Skin of body (tissue), 2 donors: Measurements from ENCODE around the gene TNRC18. TPM values are rescaled to one million over a fixed set of nuclear protein-coding genes. Genes with fewer than 3 reads are reported as not detected.

Experiments
- DNase-seq: peaks from one replicate; lab custom pipeline; 2025; lab: John Stamatoyannopoulos, UW
- total RNA-seq: library from RNA; depleted of rRNA; stranded (reverse); fragments of >200 nt; gene quantifications from one replicate; pipeline ENCODE4 v1.2.3, GENCODE V29; 2014

TNRC18 gene
- total RNA-seq, 1 donor from 2014 or later = 63.4 TPM

DNA sequence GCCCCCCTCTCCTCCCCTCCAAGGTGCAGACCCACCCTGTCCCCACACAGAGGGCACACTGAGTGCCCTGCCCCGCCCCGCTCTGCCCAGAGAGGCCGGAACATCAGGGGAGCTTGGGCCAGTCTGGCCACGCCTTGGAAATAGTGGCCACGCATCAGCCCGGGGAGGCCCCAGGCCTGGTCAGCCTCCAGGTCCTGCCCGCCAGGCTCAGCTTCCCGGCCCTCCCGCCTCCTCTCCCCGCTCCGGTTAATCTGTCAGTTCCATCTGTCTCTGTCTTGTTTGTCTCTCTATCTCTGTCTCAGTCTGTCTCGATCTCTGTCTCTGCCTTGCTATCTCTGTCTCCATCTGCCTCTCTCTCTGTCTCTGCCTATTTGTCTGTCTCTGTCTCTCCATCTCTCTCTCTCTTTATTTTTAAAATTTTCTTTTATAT lies 28.9 kb upstream of the TNRC18 start:
- DNase-seq = no peak

DNA sequence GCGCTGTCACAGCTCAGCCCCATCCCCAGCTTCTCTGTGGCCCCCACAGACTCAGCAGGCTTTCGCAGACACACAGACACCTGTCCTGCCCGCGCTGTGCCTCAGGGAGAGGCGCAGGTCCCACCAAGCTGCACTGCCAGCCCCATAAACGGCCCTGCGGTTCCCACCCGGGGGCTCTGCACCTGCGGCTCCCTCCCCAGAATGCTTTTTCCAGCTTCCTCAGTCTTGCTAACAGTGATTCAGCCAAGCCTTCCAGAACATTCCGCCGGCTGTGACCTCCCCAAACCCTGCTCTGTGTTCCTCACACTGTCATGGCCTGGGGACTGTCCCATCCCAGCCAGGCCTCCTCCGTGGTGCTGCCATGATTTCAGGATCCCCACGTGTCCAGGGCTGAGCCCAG lies 27.8 kb upstream of the TNRC18 start:
- DNase-seq = no peak

DNA sequence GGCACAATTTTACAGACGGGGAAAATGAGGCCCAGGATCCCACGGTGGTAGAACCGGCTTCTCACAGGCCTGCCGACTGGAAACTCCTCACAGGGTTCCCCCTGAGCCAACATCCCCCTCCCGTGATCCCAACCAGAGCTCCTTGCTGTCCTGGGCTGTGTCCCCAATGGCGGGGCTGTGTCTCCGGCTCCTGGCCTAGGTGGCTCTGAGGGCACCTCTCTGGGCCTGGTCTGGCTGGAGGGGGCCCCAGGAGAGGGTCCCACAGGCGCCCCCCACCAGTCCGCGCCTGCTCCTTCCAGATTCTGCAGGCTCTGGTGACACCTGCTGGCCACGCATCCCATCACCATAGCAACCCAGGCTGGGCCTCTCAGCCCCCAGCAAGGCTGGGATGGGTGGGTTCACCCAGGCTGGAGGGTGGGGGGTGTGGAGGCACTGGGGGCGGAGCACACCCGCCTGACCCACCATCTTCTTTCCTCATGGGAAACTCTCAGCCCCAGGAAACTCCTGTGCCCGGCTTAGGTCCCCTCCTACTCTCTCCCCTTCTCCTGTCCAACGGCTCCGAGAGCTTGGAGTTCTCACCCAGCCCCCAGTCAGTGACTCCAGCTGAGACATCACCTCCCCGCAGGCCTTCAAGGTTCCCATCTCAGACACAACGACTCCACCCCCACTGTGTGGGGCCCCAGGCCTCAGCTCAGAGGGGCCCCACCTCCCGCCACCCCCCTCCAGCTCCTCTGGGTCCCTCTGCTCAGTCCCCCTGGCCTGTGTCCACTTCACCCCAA lies 27.1 kb upstream of the TNRC18 start:
- peak; percentile 59 for DNase-seq

DNA sequence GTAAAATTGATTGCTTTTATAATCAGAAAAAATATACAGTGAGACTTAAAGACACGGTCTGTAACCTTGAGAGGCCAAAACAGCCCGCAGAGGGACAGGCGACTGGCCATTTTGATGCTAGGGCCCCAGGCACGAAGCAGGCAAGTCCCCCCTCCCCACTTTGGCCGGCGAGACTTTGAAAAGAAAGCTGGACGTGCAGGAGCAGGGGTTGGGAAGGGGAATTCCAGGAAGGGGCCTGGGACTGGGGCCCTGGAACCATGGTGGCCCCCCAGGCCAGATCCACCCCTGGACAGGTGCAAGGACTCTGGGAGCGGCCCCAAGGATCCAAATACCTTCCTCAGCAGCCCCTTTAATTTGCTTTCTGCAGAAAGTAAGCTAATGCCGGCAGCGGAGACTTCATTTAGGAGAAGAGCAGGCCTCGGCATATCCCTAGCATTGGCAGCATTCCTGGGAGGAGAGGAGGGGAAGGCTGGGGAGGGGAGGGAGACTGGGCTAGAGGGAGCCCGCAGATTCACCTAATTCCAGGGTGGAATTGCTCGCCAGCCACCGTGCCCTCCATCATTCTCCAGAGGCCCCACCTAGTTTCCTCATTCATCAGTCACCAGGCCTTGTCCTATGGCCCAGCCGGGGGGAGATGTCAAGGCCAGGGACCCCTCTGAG lies 24.9 kb upstream of the TNRC18 start:
- no peak for DNase-seq

DNA sequence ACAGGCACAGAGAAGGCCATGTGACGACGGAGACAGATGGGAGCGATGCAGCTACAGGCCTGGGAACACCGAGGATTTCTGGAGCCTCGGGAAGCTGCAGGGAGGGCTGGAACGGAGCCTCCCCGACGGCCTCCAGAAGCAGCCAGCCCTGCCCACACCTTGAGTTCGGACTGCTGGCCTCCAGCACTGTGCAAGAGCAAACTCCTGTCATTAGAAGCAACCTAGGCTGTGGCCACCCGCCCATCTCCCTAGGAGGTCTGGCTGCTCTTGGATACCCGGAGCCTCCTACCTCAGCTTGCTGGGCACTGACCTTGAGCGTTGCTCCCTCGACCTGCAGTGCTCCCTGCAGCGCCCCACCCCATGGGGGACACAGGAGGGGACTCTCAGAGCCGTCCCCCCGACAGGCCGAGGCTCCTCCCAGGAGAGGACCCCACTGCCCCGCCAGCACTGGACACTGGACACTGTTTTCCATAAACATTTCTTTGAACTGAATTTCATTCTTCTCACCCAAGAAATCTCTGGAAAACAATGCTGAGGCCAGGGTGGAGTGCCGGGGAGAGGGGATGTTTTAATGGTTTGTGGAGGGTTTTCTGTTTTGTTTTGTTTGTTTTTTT lies 22.5 kb upstream of the TNRC18 start:
- no peak for DNase-seq

DNA sequence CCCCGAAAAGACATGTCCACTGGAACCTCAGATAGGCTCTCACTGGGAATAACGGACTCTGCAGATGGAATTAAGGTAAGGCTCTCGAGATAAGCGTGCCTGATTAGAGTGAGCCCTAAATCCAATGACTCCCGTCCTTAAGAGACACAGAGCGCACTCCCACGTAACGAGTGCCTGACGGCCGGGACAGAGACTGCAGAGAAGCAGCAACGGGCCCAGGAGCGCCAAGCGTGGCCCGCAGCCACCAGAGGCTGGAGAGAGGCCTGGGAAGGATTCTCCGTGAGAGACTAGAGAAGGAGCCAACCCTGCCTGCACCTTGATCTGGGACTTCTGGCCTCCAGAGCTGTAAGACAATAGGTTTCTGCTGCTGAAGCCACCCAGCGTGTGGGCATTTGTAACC lies 20.0 kb upstream of the TNRC18 start:
- no peak for DNase-seq

DNA sequence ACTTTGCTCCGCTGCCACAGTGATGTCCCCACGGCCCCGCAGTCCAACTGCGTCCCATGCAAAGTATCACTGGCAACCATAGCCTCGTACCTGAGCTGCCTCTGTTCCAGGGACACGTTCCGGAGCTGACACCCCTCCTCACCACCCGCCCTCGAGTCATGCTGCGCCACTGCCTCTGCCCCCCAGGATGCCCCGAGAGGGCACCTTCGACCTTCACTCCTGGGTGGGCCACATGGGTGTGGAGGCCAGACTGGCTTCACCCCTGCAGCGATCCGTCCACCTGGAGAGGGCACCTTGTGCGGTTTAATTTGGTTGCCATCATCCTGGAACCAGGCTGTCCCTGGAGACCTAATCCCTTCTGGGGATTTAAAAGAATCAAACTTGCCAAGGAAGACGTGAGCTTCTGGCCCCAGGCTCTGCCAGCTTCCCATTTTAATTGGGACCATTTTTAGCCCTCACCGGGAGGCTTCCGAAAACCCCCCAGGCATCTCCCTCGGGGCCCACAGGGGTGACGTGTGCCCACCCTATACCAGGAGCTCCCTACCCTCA lies 19.2 kb upstream of the TNRC18 start:
- DNase-seq = no peak

DNA sequence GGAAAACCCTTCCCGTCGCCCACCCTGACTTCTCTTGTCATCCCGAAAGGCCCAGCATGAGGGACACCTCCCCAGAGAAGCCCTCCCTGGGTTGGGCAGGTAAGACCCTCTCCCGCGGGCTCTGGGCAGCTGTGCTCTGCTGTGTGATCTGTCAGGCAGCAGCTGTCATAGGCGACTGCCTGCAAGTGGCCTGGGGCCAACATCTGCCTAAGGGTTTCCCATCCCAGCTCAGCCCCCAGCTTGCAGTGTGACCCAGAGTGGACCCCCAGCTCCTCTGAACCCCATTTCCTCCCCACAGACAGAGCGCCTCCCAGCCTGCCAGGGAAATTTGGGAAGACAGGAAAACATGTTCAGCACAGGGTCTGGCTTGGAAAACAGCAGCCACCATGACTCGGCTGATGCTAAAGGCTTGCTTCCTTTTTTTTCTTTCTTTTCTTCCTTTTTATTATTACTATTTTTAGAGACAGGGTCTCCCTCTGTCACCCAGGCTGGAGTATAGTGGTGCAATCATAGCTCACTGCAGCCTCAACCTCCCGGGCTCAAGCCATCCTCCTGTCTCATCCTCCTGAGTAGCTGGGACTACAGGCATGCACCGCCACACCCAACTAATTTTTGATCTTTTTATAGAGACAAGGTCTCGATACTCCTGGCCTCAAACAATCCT lies 18.3 kb upstream of the TNRC18 start:
- no peak for DNase-seq

DNA sequence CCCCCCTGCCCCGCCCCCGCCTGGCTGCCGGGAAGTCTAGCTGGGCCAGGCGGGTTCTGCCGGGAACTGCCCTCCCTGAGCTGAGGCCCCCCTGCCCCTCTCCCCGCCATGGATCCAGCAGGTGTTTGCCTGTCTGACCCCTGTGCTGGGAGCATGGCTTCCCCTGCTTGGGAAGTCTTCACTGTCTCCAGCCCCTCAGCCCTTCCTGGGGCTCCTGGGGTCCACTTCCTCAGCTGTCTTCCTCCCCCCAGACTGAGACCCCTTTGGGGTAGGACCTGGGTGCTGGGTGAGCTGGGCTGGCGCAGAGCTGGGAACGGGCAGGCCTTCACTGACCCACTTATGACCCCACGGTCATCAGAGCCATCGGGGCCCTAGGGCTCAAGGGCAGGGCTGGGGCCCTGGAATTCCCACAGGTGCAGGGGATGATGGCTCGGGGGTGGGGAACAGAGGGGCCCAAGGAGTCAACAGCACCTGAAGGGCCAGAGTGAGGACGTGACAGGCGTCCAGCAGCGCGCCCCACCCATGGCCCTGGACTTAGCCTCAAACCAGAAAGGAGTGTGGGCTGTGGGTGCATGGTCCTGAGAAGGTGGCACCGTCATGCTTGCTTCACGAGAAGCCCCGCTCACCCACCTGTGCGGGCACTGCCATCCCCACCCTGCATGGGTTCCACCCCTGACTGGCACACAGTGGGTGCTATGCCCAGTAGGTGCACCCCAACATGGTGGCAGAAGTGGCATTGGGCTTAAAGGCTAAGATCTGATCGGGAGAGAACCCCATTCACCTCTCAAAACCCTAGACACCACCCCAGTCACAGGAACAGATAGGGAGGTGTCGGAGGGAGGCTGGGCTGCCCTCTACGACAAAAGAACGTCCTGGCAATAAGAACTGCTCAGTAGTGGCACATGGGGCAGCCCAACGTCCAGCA lies 16.2 kb upstream of the TNRC18 start:
- DNase-seq = no peak

DNA sequence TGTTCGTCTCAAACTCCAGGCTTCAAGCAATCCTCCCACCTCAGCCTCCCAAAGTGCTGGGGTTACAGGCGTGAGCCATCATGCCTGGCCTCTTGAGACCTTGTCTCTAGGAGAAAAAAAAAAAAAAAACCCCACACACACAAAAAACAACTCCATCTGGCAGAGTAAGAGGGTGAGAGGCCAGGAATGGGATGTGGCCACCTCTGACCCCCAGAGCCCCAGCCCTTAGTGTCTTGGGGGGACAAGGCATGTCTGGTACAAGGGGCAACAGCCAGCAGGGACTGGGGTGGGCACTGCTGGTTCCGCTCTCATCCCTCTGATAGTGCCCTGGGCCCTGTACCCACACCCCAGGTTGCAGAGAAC lies 15.6 kb upstream of the TNRC18 start:
- DNase-seq = no peak

DNA sequence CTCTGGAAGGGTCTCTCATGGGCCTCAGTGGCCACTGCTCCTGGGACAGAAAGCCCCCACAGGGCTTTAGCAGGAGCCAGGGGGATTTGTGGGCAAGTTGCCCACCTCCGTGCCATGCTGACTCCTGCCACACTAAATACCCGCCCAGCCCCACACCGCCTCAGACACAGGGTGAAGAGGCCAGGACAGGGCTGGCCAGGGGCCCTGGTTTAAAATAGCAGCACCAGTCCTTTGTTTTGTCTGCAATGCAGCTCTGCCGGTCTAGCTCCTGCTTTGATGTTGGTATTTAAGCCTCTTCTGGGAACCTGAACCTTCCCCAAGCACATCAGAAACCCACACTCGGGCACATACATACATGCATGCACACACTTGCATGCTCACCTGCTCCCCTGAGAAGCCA lies 14.4 kb upstream of the TNRC18 start:
- DNase-seq = no peak

DNA sequence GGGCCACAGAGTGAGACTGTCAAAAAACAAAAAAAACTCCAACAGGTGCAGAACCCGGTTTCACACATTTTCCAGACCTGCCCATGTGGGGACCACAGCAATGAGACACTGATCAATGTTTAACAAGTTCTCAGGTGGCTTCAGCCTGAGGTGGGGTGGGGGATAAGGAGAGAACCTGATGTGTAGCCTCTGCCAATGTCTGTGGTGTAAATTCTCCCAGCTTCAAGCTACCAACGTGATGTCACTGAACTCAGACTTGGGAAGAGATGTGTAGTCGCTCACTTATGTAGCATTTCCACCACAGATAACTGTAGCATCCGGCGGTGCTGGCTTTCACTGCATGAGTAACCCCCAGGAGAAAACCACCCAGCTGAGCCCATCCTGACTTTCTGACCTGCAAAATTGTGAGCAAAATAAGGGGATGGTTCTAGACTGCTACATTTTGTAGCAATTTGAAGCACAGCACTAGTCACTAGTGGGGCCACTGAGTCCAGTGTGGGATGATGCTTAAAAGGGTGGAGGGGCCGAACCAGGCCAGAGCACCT lies 13.8 kb upstream of the TNRC18 start:
- no peak for DNase-seq

DNA sequence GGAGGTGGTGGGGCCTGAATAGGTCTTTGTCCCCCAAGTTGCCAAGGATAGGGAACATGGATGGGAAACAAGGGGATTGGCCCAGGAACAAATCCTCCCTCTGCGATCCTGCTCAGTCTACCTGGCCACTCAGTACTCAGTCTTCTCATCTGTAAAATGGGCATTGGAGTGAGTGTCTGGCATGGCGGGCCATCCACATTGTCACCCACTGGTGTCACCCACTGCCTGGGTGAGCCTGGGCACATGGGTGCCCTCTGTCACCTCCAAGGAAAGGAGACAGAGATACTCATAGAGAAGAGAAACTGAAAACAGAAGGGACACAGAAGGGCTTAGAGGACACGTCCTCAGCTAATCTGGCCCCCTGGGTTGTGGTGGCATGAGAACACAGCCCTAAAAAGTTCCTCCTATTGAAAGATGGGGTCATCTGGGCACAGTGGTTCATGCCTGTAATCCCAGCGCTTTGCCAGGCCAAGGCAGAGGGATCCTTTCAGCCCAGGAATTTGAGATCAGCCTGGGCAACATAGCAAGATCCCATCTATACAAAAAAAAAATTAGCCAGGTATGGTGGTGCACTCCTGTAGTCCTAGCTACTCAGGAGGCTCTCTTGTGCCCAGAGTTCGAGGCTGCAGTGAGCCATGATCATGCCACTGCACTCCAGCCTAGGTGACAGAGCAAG lies 12.5 kb upstream of the TNRC18 start:
- DNase-seq = no peak

DNA sequence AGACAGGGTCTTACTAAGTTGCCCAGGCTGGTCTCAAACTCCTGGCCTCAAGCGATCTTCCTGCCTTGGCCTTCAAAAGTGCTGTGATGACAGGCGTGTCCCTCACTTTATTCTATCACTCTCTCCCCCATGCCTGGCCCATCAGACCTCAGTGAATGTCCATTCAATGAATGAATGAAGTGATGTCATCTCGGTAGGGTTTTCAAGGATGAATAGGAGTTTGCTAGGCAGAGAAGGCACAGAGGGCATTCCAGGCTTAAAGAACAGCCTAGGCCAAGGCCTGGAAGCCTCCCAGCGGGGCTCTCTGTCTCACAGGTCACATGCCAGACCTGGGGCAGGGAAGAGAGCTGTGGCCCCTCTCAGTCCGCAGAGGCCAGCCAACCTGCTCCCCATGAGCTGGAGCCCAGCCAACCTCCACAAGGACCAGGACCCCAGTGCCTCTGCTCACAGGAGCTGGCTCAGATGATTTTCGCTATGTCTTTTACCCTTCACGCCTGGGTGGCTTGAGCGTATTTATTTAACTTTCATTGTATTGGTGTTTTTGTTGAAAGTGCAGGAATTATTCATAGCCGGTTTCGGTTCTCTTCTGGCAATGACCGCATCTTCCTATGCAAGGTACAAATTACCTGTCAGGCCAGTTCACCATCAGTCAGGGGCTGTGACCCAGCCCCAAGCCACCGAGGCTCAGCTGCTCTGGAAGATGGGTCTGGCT lies 11.8 kb upstream of the TNRC18 start:
- no peak for DNase-seq

DNA sequence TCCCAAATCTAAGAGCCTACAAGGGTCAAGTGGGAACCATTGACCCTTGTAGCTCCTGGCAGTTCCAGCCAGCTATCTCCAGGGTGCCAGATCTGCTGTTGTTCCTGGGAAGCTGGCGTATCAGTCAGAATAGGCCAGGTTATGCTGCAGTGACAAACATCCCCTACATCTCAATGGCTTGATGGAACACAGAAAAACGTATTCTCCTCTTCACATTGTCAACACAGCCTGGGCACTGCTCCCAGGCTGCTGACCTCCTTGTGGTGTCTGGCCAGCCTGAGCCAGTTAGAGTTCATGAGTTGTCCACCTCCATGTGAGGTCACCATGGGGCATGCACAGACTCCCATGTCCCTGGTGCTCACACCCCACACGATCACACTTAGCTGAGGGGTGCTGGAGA lies 9.5 kb upstream of the TNRC18 start:
- DNase-seq = no peak

DNA sequence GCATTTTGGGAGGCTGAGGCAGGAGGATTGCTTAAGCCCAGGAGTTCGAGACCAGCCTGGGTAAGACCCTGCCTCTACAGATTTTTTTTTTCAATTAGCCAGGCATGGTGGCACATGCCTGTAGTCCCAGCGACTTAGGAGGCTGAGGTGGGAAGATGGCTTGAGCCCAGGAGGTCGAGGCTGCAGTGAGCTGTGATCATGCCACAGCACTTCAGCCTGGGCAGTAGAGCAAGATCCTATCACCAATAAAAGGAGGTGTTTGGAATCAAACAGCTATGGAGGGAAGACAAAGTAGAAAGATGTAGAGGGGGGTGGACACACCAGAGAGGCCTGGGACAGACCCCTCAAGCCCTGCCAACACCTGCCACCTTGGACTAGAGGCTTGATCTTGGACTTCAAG lies 9.1 kb upstream of the TNRC18 start:
- no peak for DNase-seq

DNA sequence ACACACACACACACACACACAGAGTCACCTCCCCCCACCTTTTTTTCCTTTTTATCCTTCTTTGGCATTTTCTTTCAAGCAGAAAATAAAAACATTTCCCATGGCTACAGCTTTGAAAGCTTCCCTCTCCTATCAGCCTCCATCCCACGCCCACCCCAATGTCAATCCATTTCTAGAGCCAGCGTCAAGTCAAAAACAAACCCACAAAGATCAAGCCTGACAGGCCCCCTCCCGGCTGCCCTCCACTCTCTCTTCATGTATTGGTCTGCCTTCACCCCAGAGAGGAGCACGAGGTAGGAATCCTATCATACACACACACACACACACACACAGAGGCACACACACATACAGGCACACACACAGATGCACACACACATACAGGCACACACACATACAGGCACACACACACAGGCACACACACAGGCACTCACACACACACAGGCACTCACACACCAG lies 8.0 kb upstream of the TNRC18 start:
- no peak for DNase-seq

DNA sequence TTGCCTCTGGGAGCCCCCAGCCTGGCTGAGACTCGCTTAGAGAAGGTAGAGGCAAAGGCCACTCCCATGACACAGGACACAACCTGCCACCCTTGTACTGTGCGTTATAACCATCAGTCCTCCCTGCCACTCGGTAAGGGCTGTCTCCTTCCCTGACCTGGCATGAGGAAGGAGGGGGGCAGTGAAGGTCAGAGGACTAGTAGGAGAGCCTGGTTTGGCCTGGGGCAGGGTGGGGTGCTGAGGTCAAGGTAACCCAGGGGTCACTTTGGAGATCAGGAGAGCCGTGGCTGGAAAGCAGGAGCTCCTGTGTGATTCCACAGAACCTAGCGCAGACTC lies 6.9 kb upstream of the TNRC18 start:
- no peak for DNase-seq

DNA sequence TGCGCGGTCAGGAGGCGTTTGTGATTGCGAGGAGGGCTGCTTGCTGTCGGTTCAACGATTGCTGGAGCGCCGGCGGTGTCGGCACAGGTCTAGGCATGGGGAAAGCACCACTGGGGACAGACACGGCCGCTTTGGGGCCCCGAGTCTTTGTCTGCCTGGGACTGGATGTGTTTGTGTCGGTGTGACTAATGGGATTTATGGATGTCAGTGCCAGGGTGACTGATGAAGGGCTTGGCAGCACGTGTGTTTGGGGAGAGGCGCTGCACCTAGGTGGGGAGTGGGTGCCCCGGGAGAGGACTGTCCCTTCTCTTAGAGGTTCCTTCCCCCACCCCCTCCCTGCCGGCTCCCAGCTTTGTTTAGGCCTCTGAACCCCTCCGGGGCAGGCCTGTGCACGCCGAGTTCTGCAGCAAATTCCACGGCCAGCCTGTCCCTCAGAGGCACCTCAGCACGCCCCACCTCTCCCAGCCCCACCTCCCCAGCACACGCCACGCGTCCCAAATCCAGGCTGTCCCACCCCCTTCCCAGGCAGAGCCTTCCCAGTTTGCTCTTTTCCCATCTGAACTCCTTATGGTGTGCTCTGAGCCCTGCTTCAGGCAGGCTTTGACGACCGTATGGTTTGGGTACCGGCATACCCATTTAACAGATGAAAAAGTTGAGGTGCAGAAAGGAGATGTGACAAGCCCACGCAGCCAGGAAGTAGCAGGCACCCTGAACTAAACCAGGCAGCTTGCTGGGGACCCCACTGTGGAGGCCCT lies 6.4 kb upstream of the TNRC18 start:
- DNase-seq = peak; percentile 68
